ENCODE data around the gene CCDC57.

The CCDC57 gene

GRCh38 chr17:82092628-82092994 lies 120.0 kb downstream of the CCDC57 start:
- DNase-seq (ENCODE audit: low spot score), result no peak

DNA sequence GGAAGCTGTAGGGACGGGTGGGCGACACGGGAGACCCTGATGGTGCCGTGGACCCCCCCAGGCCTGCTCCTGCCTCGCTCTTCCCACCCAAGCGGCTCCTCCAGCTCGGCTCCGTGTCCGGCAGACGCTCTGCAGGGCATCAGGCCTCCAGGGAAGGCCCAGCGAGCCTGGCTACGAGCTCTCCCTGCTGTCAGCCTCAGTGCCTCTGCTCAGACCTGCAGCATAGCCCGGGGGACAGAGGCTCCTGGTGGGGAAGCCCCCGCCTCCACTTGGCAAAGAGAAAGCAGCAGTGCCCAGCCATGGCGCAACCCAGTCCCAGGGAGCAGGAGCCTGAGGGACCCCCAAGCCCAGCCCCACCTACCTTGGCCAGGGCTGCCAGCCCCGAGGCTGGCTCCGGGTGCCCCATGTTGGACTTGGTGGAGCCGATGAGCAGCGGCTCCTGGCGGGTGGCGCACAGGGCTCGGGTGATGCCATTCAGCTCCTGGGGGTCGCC lies 120.5 kb downstream of the CCDC57 start:
- no peak for DNase-seq (ENCODE audit: low spot score)

- DNase-seq (ENCODE audit: low spot score), result no peak
Measured at GRCh38 chr17:82091264-82092066, 121.2 kb downstream of the CCDC57 start.

DNA sequence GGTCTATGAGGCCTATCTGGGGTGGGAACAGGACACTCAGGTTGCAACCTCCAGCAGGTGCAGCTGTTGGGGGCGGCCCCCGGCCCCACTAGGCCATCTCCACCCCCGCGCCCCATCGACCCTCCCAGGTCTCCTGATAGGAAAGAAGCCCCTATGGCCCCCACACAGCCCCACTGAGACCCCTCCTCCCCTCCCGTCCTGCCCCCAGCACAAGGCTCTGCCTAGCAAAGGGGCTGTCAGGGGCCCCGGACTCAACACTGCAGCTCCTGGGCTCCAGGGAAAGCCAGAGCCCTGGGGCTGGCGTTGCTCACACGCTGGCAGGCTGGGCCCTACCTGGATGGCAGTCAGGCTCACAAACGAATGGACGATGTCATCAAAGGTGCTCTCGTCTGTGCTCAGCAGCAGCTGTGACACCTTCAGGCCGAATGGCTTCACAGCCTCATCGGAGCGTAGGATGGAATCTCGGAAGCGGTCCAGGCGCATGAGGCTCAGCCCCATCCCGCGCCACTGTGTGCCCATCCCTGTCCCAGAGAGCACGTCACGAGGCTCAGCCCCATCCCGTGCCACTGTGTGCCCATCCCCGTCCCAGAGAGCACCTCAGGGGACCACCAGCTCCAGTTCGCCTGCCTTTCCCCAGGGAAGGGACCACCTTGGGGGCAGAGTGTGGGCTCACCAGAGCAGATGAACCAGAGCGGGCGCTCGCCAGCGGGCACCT lies 121.9 kb downstream of the CCDC57 start:
- no peak for DNase-seq (ENCODE audit: low spot score)

- no peak for DNase-seq (ENCODE audit: low spot score)
Measured at GRCh38 chr17:82089723-82090548, 122.7 kb downstream of the CCDC57 start.

DNA sequence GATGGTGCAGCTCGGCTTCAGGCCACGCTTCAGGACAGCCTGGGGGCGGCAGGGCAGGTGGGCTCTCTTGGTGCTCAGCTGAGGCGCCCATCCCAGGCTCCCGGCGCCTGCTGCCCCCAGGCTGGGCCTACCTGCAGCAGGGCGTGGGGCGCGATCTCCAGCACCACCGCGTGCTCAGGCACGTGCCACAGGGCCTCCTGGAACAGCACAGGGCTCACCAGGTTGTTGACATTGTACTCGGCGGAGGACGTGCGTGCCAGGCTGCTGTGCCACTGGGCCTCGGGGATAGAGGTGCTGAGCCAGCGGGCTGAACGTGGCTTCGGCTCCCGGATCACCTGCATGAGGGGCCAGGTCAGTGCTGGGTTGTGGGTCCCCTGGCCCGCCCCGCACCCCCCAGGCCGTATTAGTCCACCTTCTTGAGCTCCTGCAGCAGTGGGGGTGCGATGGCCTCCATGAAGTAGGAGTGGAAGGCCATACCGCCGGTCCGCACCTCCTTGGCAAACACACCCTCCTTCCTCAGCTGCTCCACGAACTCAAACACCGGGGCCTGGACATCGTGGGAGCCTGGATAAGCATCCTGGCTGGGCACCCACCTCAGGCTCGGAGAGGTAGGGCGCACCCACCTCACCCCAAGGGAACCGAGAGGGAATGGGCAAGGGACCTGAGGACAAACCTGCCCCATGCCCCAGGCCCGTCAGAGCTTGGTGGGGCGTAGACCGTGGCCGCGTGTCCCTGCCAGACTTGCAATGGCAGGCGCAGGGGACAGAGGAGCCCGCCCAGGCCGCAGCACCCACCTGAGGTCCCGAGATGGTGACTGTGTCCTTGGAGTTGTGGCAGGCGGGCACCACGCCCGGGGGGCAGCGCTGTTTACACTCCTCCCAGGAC lies 123.6 kb downstream of the CCDC57 start:
- no peak for DNase-seq (ENCODE audit: low spot score)

DNA sequence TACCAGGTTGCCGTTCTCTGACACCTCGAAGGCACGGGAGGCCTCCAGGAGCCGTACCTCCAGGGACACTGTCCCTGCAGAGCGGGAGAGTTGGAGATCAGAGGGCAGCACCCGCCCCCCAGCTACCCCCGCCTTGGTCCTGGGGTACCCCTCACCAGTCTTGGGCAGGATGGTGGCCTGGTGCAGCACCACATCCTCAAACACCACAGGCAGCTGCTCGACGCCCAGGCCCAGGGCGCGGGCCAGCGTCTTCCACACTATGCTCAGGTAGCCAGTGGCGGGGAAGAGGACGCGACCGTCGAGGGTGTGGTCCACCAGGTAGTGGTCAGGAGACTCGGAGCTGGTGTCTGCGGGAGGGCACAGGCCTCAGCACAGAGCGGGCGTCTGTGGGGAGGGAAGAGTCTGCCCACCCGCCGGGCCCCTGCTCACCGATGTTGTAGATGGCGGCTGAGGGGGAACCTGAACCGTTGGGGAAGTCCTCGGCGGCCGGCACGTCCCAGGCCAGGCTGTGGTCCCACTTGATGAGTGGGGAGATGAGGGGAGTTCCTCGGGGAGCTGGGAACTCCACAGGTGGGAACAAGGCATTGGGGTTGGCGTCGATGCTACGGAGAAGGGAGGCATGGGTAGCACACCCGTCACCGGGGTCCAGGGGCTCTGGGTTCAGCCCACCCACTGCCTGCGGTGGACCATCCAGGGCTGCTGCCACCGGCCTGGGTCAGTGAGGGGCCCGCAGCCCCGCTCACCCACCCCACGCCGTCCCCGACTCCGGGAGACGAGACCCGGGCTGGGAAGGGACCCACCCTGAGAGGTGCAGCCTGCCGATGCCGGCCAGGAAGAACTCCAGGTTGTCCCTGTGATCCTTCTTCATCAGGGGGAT lies 124.4 kb downstream of the CCDC57 start:
- no peak for DNase-seq (ENCODE audit: low spot score)

- no peak for DNase-seq (ENCODE audit: low spot score)
Measured at GRCh38 chr17:82086941-82087906, 125.4 kb downstream of the CCDC57 start.

GRCh38 chr17:82085931-82086764 lies 126.5 kb downstream of the CCDC57 start:
- DNase-seq (ENCODE audit: low spot score), result no peak

DNA sequence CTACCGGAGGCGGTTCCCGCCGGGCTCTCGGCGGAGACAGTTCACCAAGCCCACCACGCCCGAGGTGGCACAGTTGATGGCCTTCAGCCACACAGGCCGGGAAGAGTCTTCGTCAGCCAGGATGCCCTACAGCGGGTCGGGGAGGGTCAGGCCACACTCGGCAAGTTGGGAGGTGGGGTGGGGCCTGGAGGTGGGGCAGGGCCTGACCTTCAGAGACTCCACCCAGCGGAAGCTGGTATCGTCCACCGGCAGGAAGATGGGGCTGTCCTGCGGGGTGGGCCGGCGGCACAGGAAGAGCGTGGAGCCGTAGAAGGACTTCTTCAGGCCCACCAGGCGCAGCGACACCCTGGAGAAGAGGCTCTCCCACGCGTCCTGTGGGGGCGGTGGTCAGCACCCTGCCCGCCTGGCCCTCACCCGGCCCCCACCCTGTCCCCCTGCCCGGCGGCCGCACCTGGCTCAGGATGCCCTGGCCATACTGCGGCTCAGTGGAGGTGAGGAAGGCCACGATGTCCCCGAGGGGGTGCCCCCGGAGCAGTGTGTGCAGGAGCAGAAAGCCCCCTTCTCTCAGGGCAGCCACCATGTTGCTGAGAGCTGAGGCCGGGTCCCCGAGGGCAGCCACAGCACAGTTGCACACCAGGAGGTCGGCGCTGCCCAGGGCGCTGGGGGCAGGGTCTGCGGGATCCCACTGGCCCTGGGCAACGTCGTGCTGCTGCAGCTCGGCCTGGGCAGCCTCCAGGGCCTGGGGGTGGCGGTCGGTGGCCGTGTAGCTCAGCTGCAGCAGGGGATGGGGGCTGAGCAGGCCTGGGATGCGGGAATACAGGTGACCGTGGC lies 127.4 kb downstream of the CCDC57 start:
- no peak for DNase-seq (ENCODE audit: low spot score)

- DNase-seq (ENCODE audit: low spot score), result no peak
Measured at GRCh38 chr17:82084373-82085030, 128.1 kb downstream of the CCDC57 start.

GRCh38 chr17:82083533-82084359 lies 128.9 kb downstream of the CCDC57 start:
- DNase-seq (ENCODE audit: low spot score), result no peak

- DNase-seq (ENCODE audit: low spot score), result no peak
Measured at GRCh38 chr17:82083009-82083408, 129.6 kb downstream of the CCDC57 start.

- DNase-seq (ENCODE audit: low spot score), result no peak
Measured at GRCh38 chr17:82082456-82082855, 130.2 kb downstream of the CCDC57 start.

- no peak for DNase-seq (ENCODE audit: low spot score)
Measured at GRCh38 chr17:82081966-82082365, 130.7 kb downstream of the CCDC57 start.

GRCh38 chr17:82081546-82081945 lies 131.1 kb downstream of the CCDC57 start:
- no peak for DNase-seq (ENCODE audit: low spot score)
